Inferior parietal cortex (tissue), 1 donor: ENCODE data around the gene REEP1.
A peak's percentile ranks its signal among the peaks of the same experiment; 100 is the strongest.

Experiments used
- DNase-seq: peaks from one replicate; pipeline ENCODE4 v3.0.0-alpha.2; 2016; ENCODE audit errors: extremely low spot score

The REEP1 gene

DNA sequence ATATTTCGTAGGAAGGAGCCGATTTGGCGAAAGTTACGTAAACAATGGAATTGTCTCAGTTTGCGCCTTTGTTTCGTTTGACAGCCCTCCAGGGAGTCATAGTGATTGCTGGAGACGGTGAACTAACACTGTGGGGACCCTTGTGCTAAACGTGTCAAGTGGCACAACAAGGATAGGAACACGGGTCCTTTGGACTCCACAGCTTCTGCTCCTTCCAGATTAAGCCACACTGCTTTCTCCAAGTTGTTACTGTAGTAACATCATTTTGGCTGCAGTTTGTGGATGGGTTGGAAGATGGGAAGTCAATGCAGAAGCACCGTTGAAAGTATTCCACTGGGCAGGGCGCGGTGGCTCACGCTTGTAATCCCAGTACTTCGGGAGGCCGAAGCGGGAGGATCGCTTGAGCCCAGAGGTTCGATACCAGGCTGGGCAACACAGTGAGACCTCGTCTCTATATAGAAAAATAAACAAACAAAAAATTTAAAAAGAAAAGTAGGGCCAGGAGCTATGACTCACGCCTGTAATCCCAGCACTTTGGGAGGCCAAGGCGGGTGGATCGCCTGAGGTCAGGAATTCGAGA lies 141.5 kb downstream of the REEP1 start:
- no peak for DNase-seq

- peak; percentile 96 for DNase-seq
Observed at GRCh38 chr2:86195055-86195807, 142.2 kb downstream of the REEP1 start, which contains the start of gene IMMT. Gene IMMT (minus strand): TSS chr2:86195462. CDS start chr2:86195382, 80 bp downstream.

- DNase-seq, result peak; percentile 88
Observed at GRCh38 chr2:86194751-86195054, 142.7 kb downstream of the REEP1 start.

- no peak for DNase-seq
Observed at GRCh38 chr2:86193901-86194567, 143.4 kb downstream of the REEP1 start.

- DNase-seq, result no peak
Observed at GRCh38 chr2:86189782-86190416, 147.5 kb downstream of the REEP1 start.

GRCh38 chr2:86186431-86186830 lies 151.0 kb downstream of the REEP1 start:
- DNase-seq, result no peak

DNA sequence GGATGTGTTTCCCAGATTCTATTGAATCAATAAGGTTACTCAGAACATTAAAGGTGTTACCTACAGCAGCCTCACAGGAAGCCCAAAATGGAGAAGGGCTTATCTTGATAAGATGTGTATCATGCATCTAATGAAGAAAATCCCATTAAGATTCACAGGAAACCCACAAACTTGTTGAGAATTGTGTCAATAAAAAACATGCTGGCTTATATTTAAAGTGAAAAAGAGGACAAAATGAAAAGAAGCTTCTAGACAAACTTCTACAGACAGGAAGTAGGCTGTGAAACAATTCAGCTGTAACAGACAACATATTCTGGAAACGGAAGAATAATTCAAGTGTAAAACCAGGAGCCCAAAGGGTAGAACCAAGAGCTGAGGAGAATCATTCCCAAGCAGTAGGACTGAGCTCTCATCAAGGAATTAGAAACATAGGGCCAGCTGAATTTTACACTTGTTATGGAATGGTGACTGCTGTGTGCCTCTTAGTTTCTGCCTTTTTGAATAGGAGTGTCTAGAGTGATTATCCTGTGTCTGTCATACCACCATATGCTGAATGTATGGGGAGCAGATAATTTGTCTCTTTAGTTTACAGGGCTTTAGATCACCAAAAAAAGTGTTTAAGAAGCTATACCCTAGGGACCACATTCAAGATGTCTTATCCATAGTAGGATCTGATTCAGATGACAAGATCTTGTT lies 151.8 kb downstream of the REEP1 start:
- DNase-seq, result no peak

- no peak for DNase-seq
Observed at GRCh38 chr2:86176597-86176996, 160.8 kb downstream of the REEP1 start.

DNA sequence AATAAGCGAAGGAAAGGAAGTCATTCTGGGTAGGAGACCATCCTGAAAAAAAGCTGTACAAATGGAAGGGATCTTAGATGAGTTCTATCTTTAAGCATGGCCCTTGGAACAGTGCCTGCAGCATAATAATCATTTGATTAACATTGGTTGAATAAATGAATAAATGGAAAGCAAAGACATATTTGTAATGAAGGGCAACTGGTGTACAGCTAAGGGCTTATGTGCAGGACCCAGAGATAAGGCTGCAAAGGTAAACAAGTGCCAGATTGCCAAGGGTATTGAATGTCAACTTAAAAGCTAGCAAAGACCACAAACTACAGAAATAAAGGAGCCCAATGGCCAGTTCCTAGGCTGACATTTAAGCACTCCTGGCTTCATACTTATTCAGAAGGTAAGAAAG lies 161.6 kb downstream of the REEP1 start:
- no peak for DNase-seq

GRCh38 chr2:86174445-86174844 lies 163.0 kb downstream of the REEP1 start:
- DNase-seq, result no peak

DNA sequence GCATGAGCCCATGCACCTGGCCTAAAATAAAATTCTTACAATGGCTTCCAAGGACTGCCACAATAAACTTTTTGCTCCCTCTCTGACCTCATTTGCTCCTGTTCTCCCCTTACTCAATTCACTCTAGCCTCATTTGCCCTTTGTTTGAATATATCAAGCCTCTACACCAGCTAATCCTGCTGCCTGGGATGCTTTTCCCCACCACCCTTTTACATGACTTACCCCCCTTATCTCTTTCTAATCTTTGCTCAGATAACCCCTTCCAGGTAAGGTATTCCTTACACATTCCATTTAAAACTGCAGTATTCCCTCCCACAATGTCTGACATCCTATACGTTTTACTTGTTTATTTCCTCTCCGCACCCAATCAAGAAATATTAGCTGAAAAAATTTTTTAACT lies 164.8 kb downstream of the REEP1 start:
- DNase-seq, result no peak

GRCh38 chr2:86171295-86171694 lies 166.1 kb downstream of the REEP1 start:
- no peak for DNase-seq

DNA sequence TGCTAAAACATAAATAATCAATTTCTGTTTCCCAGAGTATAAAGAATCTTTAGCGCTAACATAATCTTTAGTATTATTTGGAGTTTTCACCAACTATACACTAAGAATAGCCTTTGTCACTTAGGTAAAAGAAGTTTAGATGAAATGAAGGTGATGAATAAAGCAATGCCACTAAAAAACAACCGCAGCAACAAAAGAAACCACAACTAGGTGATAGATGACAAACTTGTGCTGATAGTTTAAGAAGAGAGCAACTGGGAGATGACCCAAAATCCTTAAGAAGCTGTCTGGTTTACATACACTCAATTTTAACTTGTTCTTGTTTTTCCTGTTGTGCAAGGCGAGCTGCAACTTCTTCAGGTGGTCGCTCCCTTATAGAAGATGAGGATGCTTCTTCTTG lies 167.0 kb downstream of the REEP1 start:
- DNase-seq, result no peak
